ENCODE results near the gene RELN.

DNA sequence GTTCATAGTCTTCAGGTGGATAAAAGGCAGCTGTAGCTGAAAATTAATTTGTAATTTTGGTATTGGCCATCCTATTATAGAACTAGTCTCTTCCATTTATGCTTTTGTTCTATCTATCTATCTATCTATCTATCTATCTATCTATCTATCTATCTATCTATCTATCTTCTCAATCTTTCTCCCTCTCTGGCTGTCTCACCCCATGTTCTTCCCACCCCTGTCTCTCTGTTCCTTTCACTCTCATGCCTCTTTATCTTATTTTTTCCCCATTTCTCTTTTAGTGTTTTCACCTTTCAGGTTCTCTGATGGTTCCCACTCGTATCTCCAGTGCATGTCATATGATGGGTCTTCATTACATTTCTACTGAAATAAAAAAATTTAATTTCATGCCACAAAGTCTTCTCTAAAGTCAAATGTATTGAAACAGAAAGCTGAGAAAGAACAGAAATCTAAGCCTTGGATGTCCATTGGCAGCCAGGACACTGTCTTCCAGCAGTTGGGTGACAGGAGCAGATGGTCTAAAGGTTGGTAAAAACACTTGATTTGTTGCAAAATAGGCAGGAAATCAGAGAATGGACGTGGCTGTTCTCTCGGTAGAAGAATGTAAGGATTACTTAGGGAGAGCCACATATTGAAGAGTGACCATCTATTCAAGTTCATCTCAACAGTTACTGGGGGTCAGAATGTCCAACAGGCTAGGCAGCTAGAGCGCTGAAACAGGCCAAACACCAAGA, 127.0 kb downstream of the RELN start:
- no peak for TF ChIP-seq EP300 (IDR thresholded peaks at IDR 0.05)
- TF ChIP-seq POLR2AphosphoS5 (IDR thresholded peaks at IDR 0.05) = no peak
- TF ChIP-seq POLR2A (IDR thresholded peaks at IDR 0.05) = no peak
- TF ChIP-seq CTCF (IDR thresholded peaks at IDR 0.05) = no peak
